Hypothalamus (tissue), 51 donors: ENCODE data around the gene CDHR5.

Source experiments
- DNase-seq, 51 donors: peaks; one replicate each; lab custom pipeline; 2025; lab: John Stamatoyannopoulos, UW

CDHR5 gene

DNA sequence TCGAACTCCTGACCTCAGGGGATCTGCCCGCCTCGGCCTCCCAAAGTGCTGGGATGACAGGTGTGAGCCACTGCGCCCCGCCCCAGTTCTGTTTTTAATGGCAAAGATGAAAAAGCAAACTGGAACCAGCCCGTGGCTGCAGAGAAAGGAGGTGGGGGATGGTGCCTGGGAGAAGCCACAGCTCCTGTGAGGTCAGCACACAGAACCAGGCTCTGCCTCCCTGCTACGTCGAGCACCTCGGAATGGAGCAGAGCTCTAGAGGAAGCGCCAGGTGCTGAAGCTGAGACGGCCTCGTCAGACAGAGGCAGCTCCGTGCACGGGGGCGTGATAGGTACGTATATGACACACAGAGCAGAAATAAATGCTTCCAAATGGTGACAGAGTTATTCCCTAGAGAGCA is 20.8 kb upstream of the CDHR5 start:
- DNase-seq = peak in 2 of 51 donors; percentile 22 to 56

DNA sequence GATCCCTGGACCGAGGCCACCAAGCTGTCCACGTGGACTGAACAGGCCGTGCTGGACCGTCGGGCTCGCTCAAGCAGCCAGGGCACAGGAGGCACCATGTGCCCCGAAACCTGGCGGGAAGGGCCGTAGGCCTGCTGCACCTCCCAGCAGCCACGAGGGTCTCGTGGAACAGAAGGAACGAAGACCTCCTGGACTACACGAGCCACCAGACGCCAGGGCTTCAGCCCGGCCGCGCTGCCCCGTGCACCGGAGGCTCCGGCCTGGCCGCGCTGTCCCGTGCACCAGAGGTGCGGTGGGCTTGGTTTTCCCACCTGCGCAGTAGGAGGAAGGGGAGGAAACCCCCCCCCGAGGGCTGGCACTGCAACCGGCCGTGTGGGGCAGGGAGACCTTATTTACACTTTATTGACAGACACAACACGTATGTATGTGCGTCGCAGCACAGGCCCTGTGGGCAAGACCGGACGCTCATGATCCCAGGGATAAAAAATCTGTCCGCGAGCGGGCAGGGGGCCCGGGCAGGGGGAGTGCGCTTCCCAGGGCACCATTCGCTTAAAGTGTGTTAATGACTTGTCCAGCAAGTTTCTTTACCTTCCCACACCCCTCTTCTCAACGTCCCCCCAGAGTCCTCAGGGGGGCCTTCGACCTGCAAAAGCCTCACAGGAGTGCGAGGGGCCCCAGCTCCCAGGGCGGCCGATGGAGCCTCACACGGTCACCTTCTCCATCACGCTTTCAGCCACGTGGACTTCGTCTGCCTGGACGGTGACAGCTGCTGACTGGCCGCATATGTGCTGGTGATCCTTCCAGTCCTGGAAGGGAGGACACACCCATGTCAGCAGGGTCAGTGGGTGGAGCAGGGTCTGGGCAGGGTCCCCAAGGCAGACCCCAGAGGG is 19.3 kb upstream of the CDHR5 start:
- DNase-seq = no peak

DNA sequence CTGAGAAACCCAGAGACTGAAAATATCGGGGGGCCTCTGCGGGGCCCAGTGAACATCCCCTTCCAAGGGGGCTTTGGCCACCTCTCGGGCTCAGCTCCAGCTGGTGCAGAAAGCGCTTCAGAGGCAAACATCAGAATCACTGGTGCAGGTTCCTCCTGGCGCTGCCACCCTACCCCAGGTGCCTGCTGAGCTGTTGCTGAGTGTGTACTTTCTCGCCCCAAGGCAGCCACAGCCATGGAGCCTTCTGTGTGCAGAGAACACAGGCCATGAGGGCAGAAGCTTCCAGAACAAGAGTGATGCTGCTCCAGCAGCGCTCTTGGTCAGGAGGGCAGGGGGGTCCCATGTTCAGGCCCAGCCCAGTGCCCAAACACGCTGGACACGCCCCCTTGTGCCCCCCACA is 18.6 kb upstream of the CDHR5 start:
- DNase-seq = no peak

DNA sequence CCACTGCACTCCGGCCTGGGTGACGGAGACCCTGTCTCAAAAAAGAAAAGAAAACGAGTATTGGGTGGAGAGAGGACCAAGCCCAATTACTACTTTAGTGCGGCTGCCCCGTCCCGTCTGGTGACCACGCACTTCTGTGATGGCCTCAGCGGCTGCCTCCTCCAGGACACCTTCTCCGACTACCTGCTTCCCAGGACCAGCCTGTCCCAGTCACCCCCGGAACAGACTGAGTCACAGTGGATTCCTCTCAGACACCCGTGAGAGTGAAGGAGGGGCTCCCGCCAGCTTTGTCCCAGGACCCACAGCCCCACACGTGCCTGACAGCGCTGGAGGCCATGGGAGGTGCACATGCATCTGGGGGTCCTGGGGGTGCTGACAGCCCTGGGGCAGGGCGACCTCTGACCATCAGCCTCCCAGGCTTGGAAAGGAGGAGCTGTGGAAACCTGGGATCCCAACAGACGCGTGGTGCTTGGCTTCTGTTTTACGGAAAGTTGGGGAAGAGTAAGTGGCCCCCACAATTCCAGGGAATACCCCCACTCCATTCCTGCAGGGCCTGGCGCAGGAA is 17.1 kb upstream of the CDHR5 start:
- DNase-seq = no peak

DNA sequence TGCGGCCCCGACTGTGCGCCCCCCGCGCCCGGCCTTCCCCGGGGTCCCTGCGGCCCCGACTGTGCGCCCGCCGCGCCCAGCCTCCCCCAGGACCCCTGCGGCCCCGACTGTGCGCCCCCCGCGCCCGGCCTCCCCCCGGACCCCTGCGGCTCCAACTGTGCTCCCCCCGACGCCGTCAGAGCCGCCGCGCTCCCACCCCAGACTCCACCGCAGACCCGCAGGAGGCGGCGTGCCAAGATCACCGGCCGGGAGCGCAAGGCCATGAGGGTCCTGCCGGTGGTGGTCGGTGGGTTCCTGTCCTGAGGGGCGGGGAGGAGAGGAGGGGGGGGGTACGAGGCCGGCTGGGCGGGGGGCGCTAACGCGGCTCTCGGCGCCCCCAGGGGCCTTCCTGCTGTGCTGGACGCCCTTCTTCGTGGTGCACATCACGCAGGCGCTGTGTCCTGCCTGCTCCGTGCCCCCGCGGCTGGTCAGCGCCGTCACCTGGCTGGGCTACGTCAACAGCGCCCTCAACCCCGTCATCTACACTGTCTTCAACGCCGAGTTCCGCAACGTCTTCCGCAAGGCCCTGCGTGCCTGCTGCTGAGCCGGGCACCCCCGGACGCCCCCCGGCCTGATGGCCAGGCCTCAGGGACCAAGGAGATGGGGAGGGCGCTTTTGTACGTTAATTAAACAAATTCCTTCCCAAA is 15.4 kb upstream of the CDHR5 start:
- DNase-seq = no peak

DNA sequence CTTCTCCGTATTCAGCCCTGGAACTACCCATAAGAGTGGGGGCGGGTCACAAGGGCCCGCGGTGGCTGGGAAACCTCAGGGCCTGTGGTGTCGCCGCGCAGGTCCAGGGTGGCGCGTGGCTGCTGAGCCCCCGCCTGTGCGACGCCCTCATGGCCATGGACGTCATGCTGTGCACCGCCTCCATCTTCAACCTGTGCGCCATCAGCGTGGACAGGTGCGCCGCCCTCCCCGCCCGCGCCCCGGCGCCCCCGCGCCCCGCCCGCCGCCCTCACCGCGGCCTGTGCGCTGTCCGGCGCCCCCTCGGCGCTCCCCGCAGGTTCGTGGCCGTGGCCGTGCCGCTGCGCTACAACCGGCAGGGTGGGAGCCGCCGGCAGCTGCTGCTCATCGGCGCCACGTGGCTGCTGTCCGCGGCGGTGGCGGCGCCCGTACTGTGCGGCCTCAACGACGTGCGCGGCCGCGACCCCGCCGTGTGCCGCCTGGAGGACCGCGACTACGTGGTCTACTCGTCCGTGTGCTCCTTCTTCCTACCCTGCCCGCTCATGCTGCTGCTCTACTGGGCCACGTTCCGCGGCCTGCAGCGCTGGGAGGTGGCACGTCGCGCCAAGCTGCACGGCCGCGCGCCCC is 14.7 kb upstream of the CDHR5 start:
- DNase-seq = no peak

DNA sequence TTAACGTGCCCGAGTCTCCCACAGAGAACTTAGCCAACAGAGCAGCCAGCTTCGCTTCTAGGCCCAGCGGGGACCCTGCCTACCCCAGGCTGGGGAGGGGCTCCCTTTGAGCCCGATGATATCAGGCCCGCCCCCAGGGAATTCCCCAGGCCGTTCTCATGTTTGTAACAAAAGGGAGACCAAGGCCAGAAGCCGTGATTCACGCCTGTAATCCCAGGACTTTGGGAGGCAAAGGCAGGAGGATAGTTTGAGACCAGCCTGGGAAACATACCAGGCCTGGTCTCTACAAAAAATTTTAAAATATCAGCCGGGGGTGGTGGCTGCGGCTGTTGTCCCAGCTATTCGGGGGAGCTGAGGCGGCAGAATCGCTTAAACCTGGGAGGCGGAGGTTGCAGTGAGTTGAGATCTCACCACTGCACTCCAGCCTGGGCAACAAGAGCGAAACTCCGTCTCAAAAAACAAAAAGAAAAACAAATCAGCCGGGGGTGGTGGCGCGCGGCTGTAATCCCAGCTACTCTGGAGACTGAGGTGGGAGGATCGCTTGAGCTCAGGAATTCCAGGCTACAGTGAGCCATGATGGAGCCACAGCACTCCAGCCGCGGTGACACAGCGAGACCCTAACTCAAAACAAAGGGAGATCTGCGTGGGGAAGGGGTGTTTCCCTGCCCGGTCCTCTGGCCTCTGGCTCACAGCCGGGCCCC is 14.0 kb upstream of the CDHR5 start:
- no peak for DNase-seq

DNA sequence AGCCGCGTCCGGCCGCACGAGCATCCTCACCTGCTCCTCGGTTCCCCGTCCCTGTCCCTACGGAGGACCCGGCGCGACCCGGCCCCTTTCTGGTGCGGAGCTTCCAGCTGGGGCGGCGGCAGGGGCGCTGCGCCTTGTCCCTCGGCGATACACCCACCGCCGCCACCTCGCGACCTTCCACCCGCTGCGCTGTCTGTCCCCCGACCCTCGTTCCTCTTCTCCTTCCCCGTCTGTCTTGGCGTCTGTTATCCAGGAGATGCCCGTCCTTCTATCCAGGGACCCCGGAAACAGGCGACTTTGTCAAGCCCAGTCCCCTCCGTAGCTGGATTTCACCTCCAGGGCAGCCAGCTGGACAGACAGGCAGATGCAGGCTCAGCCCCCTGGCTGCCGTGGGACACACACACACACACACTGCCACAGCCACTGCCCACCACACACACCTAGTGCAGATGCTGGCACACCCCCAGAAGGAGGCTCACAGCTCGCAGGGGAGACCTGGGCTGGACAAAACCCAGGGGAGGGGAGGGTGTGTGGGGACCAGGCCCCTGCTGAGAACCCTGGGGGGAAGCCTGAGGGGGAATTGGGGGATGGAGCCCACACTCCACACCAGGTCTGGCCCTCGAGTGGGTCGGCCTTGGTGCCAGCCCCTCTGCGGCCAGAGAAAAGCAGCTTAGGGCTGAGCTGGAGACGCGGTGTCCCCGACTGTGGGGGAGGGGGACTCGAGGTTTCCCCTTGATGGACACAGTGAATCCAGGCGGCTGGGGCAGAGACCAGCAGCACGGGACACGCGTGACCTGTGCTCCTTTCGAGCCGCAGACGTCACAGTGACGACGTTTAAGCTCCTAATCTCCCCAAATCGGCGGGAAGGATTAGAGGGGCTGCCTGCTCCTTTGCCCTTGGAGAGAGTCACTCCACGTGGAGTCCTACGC is 13.1 kb upstream of the CDHR5 start:
- DNase-seq = no peak

DNA sequence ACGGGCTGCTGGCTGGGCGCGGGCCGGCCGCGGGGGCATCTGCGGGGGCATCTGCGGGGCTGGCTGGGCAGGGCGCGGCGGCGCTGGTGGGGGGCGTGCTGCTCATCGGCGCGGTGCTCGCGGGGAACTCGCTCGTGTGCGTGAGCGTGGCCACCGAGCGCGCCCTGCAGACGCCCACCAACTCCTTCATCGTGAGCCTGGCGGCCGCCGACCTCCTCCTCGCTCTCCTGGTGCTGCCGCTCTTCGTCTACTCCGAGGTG is 12.5 kb upstream of the CDHR5 start:
- no peak for DNase-seq

DNA sequence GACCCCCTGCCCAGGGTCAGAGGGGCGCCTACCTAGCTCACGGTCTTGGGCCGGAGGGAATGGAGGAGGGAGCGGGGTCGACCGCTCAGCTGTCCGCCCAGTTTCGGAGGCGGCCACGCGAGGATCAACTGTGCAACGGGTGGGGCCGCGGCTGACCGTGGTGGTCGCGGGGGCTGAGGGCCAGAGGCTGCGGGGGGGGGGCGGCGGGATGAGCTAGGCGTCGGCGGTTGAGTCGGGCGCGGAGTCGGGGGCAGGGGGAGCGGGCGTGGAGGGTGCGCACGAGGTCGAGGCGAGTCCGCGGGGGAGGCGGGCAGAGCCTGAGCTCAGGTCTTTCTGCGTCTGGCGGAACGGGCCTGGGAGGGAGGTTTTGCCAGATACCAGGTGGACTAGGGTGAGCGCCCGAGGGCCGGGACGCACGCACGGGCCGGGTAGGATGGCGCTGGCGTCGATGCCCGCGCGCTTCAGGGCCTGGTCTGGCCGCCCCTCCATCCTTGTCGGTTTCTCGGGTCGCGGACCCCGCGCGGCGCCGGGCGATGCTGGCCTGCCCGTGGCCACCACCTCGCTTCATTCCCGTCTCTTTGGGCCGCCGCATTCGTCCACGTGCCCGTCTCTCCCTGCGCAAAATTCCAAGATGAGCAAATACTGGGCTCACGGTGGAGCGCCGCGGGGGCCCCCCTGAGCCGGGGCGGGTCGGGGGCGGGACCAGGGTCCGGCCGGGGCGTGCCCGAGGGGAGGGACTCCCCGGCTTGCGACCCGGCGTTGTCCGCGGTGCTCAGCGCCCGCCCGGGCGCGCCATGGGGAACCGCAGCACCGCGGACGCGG is 12.0 kb upstream of the CDHR5 start, which contains the start of gene DRD4:
Gene DRD4, plus strand, starts transcription at position 759 of the 822 bp plus-strand sequence. Its CDS starts 36 bp downstream, at position 795.
- DNase-seq = peak in 2 of 51 donors; percentile 21 to 37

DNA sequence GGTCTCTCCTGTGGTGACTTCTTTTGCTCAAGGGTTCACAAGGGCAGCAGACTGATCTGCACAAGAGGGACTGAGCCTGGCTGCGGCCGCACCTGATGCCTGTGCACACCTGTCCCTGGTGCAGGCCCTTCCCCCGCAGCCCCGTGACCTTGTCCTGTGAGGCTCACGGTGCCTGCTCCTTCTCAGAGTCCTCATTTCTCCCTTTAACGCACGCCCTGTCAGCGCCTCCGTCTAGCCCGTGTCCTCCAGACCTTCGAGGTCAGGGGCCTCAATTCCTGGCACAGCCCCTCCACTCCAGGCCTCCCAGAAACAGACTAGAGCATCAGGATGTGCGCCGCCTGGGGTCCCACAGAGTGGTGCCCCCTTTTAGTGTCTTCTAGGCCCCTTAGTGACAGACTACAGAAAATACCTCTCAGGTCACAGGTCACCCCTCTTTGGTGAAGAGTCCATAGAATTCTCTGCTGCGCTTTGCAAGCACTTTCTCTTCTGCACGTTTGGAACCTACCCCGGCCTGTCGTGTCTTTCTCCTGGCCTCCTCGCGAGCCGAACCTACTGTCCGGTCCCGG is 11.3 kb upstream of the CDHR5 start:
- DNase-seq = no peak

DNA sequence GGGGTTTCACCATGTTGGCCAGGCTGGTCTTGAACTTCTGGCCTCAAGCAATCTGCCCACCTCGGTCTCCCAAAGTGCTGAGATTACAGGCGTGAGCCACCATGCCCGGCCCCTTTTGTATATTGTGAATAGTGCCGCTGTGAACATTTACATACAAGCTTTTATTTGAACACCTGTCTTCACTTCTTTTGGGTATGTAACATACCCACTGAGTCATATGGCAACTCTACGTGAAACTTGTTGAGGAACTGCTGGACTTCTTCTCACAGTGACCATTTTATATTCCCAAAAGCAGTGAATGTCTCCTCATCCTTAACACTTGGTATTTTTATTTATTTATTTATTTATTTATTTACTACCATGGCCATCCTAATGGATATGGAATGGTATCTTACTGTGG is 6.1 kb upstream of the CDHR5 start:
- DNase-seq = no peak

DNA sequence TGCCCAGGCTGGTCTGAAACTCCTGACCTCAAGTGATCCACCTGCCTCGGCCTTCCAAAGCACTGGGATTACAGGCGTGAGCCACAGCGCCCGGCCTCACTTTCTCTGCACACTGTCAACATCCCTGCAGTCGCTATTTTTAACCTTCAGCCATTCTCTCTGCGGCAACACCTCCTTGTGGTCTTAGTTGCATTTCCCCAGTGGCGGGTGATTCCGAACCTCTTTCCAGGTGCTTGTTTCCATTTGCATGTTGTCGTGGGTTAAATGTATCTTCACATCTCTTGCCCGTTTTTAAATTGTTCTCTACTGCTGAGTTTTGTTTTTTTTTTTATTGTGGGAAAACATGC is 4.5 kb upstream of the CDHR5 start:
- no peak for DNase-seq

DNA sequence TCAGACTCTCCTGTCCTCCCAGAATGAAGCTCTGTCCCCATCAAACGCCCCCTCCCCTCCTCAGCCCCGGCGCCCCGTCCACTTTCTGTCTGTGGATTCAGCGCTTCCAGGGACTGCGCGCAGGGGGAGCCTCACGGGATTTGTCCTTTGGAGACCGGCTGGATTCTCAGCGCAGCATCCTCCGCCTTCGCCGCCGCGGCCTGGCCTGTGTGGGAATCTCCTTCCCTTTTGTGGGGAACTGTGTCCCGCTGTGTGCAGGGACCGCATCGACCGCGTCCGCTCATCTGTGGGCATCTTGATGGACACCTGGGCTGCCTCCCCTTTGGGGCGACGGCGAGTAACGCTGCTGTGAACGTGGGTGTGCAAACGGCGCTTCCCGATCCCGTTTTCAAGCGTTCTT is 3.3 kb upstream of the CDHR5 start:
- no peak for DNase-seq

DNA sequence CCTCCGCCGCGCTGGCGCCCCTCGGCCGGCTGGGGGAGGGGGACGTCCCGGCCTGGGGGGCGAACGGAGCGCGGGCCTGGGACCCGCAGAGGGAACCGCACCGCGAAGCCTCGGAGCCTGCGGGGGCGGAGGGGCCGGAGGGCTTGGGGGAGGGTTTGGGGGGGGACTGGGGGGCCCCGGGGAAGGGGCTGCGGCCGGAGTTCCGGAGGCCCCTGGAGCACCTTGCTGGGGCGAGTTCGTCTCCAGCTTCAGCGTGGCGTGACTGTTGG is 2.5 kb upstream of the CDHR5 start:
- no peak for DNase-seq

DNA sequence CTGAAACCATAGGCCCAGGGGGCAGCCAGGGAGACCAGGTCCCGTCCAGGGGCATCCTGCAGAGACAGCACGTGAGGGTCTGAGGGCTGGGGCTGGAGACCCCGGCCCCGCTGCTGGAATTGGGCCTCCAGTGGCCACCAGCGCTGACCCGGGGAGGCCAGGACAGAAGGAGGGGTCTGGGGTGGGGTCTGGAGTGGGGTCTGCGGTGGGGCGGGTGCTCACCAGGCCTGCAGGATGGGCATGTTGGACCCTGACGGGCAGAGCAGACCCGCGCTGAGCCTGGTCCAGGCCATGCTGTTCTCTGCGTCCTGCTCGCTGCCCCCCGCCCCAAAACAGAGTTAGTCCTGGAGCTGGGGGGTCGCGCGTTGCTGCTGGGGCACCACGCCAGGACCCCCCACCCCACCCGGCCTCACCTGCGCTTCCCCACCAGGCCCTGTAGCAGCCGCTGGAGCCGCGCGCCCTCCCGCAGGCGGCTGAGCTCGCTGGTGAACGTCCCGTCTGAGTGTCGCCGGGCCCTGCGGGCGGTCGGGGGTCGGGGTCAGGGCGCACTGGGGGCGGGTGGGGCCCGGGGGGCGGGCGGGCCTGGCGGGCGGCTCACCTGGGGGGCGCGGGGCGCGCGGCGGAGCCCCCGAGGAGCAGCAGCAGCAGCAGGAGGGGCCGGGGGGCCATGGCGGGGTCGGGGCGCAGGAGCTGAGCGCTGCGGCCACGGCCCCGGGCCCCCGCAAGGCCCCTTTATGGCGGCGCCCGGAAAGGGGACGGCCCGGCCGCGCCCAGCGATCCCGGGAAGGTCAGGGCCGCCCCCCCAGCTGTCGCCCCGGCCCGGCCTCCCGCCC is 1.9 kb upstream of the CDHR5 start, which contains the start of gene SCT:
Gene SCT, minus strand, starts transcription at position 707 of the 833 bp plus-strand sequence. Its CDS starts 38 bp downstream, at position 669.
- no peak for DNase-seq

DNA sequence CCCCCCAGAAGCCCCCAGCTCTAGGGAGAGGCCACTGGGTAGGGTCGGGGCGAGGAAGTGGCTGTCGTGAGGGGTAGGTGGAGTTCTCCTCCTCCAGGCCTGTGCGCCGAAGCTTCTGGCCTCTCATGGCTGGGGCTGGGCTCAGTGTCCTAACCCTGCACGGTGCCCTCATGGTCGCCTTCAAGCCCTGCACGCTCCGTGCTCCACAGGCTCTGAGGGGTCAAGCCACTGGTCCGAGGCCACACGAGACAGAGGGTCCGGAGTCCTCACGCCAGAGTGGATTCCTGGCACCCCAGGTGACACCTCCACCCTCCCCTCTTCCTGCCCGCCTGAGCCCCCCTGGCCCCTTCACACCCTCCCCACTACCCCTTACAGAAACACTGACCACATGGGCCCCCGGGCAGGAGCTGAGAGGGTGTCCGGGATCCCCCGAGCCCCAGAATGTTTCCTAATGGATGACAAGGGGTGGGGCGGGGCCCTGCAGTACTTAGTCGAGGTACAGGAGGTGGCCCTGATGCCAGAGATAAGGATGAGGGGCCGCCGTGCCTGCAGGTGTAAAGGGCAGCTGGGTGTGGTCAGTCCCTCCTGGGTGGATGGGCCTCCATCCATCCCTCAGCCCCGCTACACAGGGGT is 997 bp upstream of the CDHR5 start:
- no peak for DNase-seq
